GM19025 (cell line): ENCODE measurements around the gene RAB27B.
"Not testable (repeated sequence)": the region's sequence is repeated elsewhere in the genome, so short reads cannot be mapped to it uniquely, and the experiment has no call there.

Source experiments
- ATAC-seq: cut with Tn5 transposase; IDR thresholded peaks from one replicate; pipeline ENCODE4 v1.9.1; 2021; ENCODE audit warnings: mild to moderate bottlenecking, low read depth, moderate library complexity; ENCODE audit not compliant: unreplicated experiment

The RAB27B gene

DNA sequence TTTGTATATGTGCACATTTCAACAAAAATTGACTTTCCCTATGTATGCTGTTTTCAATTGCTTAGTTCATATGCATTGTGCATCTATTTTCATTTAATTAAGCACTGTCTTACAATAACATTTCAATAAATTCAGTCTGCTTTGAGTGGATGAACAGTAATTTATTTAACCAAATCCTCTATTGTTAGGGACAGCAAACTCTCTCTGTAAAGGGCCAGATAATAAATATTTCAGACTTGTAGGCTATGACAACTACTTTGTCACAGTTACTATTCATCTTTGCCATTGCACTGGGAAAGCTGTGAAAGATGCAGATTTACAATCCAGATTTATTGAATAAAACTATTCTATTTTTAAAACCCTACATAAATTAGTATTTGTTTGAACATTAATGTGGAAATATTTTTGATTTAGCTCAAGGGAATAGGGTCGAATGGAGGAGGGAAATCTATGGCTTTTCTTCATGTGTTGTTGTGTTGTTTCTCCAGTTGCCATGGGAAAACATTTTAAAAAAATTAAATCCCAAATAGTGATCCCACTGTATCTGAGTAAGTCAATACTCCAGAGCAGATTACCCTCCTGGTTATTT lies 14.2 kb upstream of the RAB27B start:
- no peak for ATAC-seq

DNA sequence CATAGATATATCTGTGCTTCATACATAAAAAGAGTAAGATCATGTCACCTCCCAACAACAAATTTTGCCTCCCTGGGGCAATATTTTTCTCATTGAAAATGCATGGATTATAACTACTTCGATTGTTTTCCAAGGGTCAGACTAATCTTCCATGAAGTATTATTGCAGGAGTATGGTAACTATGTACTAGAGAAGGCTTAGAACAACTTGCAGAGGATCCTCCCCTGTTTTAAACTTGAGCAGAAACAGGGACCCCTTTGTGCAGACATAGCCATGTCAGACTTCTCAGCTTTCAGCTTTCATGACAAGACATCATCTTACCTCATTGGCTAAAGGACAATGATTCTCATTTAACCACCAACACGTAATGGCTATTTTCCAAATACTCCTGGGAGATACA lies 13.2 kb upstream of the RAB27B start:
- no peak for ATAC-seq

DNA sequence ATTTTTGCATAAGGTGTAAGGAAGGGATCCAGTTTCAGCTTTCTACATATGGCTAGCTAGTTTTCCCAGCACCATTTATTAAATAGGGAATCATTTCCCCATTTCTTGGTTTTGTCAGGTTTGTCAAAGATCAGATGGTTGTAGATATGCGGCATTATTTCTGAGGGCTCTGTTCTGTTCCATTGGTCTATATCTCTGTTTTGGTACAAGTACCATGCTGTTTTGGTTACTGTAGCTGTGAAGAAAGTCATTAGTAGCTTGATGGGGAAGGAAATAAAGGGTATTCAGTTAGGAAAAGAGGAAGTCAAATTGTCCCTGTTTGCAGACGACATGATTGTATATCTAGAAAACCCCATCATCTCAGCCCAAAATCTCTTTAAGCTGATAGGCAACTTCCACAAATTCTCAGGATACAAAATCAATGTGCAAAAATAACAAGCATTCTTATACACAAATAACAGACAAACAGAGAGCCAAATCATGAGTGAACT lies 7.4 kb upstream of the RAB27B start:
- ATAC-seq, result not testable (repeated sequence)

DNA sequence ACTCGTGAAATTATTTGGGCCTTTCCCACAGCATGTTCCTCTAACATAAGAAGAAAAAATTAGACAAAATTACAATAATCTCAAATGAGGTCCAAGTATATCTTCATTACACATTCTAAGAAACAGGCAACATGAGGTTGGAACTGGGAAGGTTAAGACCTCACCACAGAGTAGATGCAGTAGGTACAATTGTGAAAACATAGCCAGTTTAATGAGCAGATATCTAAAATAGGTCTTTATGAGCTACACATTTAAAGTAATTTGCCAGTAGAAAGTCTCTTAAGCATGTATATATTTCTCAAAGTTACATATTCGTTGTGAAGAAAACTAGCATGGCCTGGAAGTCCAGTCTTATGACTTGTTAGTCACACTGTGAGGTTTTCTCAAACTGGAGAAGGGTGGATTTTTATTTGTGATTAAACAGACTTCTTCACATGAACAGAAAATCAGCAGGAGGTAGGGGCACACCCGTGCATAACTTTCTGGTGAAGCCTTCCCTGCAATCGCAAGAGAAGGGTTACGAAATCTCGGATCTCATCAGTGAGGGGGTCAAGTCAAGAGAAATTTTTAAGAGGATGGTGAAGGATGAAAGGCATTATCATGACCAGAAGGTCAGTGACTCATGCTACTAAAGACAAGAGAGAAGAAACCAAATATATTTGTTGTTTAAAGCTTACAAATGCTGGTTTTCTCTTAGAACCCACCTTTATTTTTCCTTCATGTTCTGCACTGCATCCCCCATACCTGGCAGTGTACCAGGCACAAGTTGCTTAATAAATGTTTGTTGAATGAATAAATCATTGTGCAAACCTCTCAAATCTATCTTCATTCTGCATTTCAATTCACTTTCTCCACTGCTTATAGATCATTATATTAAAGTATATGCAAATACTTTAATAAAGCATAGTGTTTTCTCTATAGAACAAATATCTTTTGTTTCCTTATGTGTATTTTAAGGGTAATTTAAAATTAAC lies 5.1 kb upstream of the RAB27B start:
- ATAC-seq, result no peak

DNA sequence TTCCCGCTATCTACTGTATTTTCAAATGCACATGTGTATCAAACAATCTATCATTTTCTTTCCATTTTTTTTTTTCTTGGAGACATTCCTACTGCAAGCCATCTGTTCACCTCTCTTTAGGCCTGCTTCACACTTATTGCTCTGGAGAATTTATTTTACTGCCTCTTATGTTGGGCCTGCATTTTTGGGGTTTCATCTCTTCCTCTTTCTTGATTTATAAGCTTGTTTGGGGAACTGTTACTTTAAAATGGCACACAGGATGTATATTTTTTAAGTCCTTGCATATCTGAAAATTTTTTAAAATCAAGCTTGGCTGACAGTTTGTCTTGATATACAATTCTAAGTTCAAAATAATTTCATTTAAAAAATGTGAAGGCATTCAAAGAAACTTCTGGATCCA lies 3.5 kb upstream of the RAB27B start:
- ATAC-seq, result no peak

DNA sequence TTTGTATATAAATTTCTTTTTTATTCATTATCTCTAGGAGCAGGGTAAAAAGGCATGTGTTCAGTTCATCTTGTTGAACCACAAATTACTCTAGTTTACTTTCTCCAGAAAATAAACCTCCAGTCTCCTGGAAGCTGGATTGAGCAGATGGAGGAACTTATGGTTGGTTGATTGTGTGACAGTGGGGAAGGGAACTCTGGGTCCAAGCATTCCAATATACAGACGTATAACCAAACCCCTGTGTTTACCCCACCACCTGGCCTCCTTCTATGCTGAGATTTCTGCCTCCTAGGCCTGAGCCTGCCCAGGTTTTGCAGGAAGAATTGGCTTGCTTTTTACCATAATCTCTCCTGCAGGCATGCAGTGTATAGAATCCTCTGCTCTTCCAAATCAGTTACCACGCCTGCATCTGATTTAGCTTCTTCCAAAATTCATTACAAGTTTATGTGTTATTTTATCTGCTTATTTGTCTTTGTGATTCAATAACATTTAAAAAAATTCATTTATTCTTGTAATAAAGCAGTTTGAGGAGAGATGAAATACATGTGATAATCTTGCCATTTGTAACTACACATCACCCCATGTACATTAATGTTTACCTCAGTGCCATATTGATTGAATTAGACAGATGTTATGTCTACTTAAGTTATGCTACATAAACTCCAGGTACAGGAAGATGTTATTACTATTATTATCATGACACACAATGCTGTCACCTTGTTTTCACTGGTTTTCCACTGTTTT lies 2.5 kb upstream of the RAB27B start:
- ATAC-seq, result no peak

DNA sequence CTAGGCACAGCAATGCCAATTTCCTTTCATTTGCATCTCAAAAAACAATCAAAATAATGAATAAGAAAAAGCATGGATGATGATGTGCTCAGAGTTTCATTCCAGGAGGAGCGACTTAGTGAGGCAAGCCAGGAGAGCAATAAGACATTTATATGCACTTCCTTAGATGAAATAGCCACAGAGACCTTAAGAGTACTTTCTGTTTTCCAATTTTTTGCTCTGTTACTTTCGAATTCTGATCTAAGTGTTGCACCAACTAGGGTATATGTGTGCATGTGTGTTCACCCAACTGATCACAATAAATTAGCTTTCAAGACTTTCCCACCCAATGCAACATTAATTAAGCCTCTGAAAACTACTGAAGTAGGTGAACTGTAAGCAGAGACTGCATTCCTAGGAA lies 709 bp downstream of the RAB27B start:
- no peak for ATAC-seq

DNA sequence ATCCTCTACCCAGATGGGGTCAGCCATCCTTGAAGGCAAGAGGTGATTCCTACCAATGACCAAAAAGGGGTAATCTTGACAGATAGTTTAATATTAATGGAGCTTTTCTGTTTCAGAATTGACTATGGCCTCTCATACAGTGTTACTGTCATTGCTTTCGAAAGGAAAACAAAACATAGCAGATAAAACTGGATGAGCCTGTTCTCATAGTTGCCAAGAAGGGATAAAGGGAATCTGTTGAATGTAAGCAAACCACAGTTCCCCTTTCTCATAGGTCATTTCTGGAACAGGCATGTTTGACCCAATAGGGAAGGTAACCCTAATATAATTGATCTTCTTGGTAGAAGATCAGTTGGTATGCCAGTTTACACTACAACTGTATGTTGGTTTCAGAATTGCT lies 1.6 kb downstream of the RAB27B start:
- ATAC-seq, result no peak

DNA sequence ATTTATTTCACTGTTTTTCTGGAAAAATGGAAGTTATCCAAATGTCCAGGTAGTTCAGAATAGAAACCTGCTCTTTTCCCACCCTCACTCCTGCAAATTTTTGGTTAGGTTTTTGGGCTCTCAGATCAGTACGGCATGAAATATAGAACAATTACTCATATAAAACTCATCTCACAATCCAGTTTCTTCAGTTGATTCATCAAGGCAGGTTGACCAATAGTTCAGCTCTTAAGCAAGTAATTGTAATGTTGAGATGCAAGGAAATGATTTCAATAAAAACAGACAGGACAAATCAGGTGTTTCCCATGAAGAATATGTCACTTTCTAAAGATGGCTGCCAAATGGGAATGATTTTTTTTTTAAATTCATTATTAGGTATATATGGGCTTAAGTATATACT lies 2.0 kb downstream of the RAB27B start:
- ATAC-seq, result no peak

DNA sequence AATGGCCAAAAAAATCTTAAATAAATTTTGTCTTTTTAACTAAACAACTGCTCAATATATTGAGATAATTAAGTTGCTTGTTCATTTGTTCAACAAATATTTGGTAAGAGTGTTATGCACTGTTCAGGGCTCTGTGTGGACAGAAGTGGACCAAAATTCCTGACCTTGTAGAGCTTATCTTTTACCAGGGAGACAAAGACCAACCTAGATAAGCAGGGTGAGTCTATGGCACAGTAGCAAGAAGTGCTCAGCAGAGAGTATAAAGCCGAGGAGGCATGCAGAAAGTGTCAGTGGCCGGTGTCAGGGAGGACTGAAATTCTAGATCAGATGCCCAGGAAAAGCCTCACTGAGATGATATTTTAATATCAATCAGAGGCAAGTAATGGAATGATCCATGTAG lies 2.6 kb downstream of the RAB27B start:
- no peak for ATAC-seq

DNA sequence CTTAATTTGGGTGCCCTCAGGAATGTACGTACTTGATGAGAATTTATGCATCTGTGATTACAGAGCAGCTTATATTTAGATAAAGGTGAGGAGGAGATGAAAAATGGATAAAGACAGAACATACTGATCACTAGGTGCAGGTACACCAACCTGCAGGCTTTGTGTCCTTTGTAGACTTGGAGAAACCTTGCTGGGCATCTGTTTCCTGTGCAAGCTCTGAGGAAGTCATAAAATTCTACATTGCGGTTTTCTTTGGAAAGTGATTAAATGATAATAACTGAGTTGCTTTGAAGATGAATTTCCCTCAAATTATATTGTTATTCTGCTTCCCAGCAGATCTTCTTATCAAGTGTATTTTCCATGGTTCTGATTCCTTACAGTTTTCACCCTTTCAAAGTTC lies 7.7 kb downstream of the RAB27B start:
- no peak for ATAC-seq

DNA sequence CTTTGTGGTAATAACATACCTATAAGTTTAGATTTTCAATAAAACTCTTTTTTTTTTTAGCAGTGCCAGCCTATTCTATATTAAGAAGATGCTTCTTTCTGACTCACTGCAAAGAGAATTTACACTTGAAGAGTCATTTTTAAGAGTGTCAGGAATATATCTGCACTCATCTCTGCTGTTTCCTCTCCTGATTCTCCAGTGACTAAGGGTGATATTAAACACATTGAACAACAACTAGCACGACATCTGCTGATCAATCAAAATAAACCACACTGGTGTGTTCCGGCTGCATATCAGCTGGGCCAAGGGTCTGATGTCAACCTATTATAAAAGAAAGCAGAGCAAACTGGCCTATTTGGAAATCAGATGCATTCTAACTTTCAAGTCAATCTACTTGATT lies 15.0 kb downstream of the RAB27B start:
- ATAC-seq, result no peak

DNA sequence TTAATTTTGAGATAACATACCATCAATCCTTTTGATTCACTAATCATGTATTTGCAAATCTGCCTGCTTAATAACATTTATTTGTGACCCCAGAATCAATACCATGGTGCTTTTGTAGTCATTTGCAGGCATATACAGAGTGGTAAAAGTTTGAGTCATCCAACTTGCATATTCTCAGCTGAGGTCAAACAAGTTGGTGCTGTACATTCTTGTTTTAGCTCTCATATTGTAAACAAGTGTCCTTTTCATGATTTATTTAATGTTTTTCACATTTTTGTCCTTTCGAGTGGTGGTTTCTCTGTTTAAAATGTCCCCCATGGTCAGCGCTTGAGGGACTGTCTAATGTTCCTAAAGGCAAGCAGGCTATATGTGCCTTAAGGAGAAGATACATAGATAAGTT lies 17.5 kb downstream of the RAB27B start:
- no peak for ATAC-seq

DNA sequence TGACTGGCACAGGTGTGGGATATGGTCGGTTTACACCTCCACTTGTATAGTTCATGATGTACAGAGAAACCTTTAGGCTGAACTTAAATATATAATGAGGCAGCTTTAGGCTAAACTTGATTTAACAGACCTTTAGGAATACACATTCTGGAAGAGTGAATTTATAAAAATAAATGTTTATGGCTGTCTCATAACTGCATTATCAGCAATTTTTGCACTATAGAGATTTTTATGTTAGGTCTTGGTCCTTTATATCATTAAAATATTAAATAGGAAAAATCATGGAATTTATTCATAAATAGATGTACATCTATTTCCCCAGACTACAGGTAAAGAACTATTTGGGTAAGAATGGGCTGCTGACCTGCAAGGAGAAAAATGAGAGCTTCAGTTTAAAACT lies 19.8 kb downstream of the RAB27B start:
- no peak for ATAC-seq

DNA sequence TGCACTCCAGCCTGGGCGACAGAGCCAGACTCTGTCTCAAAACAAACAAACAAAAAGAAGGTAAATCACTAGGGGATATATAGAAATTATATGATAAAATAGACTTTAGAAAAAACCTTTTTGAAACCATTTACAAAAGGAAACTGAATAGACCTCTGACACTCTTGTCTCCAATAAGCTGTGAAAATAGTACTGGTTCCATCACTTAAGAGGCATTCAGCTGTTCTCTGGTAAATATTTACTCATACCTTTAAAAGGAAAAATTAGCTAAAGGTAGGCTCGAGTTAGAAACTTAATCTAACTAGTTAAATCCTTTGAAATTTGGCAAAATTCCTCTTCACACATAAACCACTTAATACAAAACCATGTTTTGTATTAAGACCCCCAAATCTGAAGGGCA lies 21.4 kb downstream of the RAB27B start:
- no peak for ATAC-seq

DNA sequence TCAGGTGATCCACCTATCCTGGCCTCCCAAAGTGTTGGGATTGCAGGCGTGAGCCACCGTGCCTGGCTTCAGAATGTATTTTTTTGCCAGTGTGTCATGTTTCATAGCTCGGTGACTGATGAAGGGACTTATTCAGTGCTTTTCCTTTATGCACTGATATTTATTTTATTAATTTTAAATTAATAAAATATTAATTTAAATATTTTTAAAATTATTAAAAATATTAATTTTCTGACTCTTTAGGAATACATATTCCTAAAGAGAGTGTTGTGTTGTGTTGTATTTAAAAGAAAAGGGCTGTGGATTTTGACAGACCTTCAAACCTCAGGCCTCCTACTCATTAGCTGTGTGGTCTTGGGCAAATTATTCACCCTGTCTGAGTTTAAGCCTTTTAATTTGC lies 22.3 kb downstream of the RAB27B start:
- no peak for ATAC-seq

DNA sequence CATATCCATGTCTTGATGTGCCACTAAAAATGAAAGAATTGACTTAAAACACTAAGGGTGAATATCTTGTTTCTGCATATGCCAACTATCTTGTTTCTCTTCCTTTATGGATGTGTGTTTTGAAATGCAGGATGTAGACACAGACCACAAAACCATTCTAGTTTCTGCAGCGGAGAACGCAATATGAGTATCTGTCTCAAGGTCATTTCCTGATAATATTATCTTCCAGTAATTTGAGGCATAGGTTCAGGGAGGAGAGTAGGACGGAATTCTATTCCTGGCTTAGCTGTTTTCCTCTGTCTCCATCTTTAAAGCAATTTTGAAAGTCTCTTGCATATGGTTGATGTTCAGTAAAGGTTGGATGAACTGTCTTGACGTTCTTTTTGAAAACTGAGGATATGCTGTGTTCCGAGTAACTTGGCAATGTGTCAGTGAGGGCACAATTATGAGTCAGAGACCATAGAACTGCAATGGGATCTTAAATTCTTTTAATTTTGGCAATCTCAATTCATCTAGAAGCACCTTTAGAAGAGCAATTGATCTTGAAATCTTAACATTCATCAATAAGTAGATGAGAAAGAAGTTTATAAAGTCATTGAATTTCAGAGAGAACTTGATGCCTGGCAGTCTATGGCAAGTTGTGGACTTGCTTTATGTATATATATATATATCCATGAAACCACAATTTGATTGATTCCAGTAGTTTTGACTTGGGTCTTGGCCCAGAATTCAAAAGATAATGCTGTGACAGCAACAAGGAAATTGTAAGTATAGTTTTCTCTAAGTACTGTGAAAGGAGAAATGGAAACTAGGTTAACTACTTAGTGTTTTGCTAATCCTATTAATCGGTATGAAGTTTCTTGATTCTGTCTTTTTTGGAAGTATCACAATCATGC lies 24.8 kb downstream of the RAB27B start:
- no peak for ATAC-seq

DNA sequence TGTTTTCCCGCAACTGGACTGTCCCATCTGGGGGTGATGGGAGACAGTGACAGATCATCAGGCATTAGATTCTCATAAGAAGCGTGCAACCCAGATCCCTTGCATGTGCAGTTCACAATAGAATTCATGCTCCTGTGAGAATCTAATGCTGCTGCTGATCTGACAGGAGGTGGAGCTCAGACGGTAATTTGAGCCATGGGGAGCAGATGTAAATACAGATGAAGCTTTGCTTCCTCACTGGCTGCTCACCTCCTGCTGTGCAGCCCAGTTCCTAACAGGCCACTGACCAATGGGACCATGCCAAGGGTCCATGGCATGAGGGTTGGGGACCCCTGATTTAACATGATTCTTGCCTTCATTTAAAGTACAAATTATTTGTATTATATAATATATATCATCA lies 26.8 kb downstream of the RAB27B start:
- ATAC-seq, result not testable (repeated sequence)

DNA sequence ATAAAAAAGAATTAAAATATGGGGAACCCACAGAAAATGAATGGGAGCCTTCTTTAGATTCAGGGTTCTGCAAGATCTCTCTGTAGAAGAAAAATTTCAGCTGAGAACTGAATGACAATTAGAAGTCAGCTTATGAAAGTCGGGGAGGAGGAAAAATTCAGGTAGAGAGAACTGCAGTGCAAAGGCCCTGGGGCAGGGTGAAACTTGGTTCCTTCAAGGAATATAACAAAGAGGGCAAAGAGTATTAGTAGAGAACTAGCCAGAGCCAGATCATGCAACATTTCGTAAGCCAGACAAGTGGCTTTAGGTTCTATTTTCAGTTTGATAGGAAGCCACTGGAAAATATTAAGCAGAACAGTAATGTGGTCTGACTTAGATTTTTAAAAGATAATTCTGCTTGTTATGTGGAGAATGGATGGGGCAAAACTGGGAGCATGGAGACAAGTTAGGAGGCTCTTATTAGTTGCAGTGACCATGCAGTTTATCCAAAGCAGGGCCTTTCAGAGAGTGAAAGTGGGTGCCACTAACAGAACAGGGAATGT lies 27.9 kb downstream of the RAB27B start:
- no peak for ATAC-seq

DNA sequence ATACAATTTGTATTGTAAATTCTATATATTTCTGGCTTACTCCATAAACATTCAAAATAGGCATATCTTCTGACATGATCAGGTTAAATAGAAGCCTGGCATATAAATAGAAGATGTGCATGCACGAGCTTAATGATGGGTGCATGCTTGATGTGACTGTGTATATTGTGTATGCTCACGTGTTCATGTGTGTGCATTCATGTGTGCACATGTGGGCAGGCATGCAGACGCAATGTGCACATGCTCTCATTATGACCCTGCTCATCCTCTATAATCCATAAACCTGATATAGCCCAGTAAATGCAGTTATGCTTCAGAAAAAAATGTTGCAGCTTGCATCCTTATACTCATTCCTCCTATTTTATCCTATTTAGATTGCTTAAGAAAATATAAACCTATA lies 29.2 kb downstream of the RAB27B start:
- ATAC-seq, result no peak
